ENCODE results near the gene CEP152.

CEP152 gene

DNA sequence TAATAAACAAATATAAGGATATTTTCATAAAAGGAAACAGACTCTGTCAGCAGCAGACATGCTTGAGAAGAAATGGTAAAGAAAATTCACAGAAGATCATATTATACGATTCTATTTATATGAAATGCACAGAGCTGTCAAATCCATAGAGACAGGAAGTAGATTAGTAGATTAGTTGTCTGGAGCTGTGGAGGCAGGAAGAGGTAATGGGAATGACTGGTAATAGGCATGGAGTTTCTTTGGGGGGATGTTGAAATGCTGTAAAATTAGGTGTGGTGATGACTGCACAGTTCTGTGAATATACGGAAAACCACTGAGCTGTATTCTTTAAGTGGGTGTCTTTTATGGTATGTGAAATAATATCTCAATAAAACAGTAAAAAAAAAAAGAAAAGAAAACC lies 35.3 kb downstream of the CEP152 start:
- DNase-seq (ENCODE audit: low spot score), result no peak
- TF ChIP-seq, protein P1, sequence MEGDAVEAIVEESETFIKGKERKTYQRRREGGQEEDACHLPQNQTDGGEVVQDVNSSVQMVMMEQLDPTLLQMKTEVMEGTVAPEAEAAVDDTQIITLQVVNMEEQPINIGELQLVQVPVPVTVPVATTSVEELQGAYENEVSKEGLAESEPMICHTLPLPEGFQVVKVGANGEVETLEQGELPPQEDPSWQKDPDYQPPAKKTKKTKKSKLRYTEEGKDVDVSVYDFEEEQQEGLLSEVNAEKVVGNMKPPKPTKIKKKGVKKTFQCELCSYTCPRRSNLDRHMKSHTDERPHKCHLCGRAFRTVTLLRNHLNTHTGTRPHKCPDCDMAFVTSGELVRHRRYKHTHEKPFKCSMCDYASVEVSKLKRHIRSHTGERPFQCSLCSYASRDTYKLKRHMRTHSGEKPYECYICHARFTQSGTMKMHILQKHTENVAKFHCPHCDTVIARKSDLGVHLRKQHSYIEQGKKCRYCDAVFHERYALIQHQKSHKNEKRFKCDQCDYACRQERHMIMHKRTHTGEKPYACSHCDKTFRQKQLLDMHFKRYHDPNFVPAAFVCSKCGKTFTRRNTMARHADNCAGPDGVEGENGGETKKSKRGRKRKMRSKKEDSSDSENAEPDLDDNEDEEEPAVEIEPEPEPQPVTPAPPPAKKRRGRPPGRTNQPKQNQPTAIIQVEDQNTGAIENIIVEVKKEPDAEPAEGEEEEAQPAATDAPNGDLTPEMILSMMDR (IDR thresholded peaks at IDR 0.05; ENCODE audit: extremely low read depth, missing control alignments), result no peak

DNA sequence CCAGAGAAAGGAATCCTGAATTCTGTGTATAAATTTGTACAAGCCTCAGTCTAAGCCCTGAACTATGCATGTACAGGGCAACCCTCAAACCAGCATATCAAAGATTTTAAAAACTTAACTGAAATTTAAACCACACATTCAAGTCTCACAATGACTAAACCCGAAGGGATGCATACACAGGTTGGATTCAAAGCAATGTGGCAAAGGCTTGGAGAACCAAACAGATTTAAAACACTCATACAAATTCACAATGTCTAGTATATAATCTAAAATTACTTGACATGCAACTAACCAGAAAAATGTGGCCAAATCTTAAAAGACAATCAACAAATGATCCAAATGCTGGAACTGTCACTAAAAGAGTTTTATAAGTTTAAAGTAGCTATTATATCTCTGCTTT lies 36.4 kb downstream of the CEP152 start:
- TF ChIP-seq, protein P1 (IDR thresholded peaks at IDR 0.05; ENCODE audit: extremely low read depth, missing control alignments), result no peak
- DNase-seq (ENCODE audit: low spot score), result no peak

DNA sequence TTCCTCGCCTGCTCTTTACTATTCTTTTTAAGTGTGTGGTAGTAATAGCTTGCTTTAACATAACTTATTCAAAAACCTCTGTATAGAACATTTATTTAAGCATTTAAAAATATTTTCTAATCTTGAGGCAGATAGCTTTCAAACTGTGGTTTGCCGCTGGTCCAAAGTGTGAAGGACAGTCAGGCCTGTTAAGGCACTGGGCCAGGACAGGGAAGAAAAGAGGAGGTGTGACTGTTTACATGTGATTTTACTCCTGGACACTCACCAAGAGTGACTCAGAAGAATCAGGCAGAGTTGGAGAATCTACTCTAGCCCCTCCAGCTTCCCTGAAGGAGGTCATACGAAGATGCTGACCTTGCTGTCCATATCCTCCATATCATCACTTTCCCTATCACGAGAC lies 44.7 kb downstream of the CEP152 start:
- TF ChIP-seq, protein P1 (IDR thresholded peaks at IDR 0.05; ENCODE audit: extremely low read depth, missing control alignments), result no peak
- DNase-seq (ENCODE audit: low spot score), result no peak

DNA sequence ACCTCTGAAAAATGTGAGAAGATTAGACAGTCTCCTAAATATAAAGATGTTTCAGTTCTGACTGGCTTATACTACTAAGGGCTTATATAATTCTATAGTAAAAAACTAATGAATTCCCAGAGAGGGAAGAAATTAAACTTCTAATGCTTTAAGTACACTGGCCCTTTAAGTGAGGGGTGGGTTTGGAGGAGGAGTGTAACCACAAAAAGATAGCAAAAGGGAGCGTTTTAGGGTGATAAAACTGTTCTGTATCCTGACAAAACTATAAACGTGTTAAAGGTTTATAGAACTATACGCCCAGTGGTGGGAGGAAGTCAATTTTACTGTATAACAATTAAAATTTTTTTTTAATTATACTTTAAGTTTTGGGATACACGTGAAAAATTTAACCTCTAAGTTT lies 45.8 kb downstream of the CEP152 start:
- no peak for DNase-seq (ENCODE audit: low spot score)
- TF ChIP-seq, protein P1 (IDR thresholded peaks at IDR 0.05; ENCODE audit: extremely low read depth, missing control alignments), result no peak

DNA sequence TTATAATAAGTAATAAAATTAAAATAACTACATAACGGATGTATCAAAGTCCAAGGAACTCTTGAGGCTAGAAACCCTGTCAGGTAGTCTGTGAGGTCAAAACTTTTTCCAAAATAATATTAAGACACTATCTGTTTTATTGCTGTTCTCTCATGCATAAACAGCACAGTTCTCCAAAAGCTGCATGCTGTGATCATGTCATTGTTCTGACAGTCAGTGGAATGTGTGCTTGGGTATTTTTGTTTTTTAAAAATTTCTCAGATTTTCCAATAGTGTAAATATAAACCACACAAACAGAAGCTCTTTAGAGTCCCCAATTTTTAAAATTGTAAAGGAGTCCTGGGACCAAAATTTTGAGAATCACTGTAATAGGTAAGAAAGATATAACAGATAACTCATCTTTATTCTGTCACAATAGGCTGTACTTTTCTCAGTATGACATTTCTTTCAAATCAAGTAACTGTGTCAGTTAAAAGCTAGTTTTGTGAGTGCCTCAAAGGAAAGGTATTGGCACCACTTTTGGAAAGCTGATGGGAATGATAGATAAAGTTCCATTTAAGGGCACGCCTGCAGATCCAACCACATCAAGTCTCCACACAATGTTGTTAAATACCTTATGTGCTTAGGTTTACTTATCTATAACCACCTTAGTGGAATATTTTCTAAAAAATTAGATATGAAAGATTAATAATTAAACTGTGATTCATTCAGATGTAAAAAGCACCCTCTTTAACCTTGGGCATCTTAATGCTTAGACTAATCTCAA lies 49.3 kb downstream of the CEP152 start:
- no peak for DNase-seq (ENCODE audit: low spot score)

DNA sequence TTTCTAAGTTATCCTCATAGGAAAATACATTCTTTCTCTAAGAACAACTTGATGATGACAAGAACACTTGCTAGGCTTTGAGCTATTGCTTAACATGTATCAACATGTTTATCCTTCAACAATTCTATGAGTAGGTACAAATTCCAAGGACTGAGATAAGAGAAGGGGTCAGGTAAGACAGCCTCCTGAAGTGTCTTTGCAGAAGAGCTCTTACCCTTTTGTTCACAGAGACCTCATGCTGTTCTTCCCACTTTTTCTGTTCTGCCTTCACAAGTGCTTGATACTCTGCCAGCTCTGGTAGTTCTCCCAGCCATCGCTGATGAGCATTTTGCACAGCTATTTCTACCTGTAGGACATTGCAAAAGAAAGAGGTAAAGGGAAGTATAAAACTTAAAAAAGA lies 50.9 kb downstream of the CEP152 start:
- no peak for DNase-seq (ENCODE audit: low spot score)
- TF ChIP-seq, protein P1 (IDR thresholded peaks at IDR 0.05; ENCODE audit: extremely low read depth, missing control alignments), result no peak

More for the DNA sequence above, 49.3 kb downstream of the CEP152 start:
- TF ChIP-seq, protein P1 (IDR thresholded peaks at IDR 0.05; ENCODE audit: extremely low read depth, missing control alignments), result no peak

DNA sequence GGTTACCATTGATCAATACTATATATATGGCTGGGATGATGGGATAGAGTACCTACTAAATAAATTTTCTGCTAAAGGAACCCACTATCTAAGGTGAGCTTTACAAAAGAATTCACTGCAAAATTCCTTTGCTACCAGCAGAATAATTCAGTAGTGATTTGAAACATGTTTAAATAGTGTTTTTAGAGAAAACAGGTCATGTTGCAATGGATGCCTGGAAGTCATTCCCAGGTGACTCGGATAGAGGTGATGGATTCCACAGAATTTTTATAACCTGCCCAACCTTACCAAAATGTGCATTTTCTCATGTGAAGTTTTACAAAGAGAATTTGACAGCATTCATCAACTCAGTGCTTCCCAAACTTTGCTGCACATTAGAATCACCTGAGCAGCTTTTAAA lies 53.2 kb downstream of the CEP152 start:
- TF ChIP-seq, protein P1 (IDR thresholded peaks at IDR 0.05; ENCODE audit: extremely low read depth, missing control alignments), result no peak
- no peak for DNase-seq (ENCODE audit: low spot score)
